OCI-LY3 (cell line): ENCODE data around the gene CCDC185.

Experiments
- CTCF ChIP-seq: fragments of 200-600, 300-600 bp; sonication (generic); IDR thresholded peaks from 2 replicates; pipeline ENCODE4 v1.5.1; 2014; ENCODE audit warnings: antibody characterized with exemption, low read length, low read depth
- EZH2phosphoT487 ChIP-seq: fragments of 200-600 bp; shearing (Covaris generic); IDR thresholded peaks from 2 replicates; pipeline ENCODE4 v1.6.1; 2018; ENCODE audit warnings: antibody characterized with exemption, mixed run types, low read depth

GRCh38 chr1:223394706-223395105 is 1.5 kb downstream of the CCDC185 start:
- TF ChIP-seq CTCF (no peak), EZH2phosphoT487 (no peak)
